Measurements from ENCODE around the gene MBD3L1.

DNA sequence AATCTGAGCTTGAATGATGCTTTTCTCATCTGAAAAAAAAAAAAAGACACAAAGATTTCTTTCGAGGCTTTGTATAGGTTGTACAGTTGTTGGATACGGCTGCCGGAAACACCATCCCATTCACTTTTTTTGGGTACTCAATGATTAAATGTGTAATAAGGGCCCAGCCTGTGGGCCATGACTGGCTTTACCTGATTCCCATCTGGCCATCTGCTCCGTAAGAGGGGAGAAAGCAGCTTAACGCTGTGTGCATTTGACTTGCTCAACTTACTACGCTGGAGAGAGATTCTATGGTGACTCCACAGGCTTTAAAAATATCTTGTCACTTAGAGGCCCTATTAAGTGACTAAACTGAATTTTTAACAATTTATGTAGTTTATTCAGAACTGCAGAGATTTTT lies 804 bp upstream of the MBD3L1 start:
- no peak for TF ChIP-seq YY1 (IDR thresholded peaks at IDR 0.05; ENCODE audit: insufficient read depth, insufficient read length)
- TF ChIP-seq ZNF274 (IDR thresholded peaks at IDR 0.05; ENCODE audit: low read depth, low read length): no peak
- no peak for TF ChIP-seq SUZ12 (IDR thresholded peaks at IDR 0.05; ENCODE audit: extremely low read depth, insufficient read depth, insufficient read length)

Data from NT2/D1 (cell line).